GM19025 (cell line): Measurements from ENCODE around the gene RAB4A.

ENCODE experiments used
- ATAC-seq: cut with Tn5 transposase; IDR thresholded peaks from one replicate; pipeline ENCODE4 v1.9.1; 2021; ENCODE audit warnings: mild to moderate bottlenecking, low read depth, moderate library complexity; ENCODE audit not compliant: unreplicated experiment

Gene RAB4A

GRCh38 chr1:229328598-229329362 is 57.9 kb downstream of the RAB4A start:
- ATAC-seq = no peak

GRCh38 chr1:229334269-229334668 is 63.4 kb downstream of the RAB4A start:
- ATAC-seq = no peak

- no peak for ATAC-seq
Observed at GRCh38 chr1:229334716-229335115, 63.8 kb downstream of the RAB4A start.

- no peak for ATAC-seq
Observed at GRCh38 chr1:229336345-229336744, 65.4 kb downstream of the RAB4A start.

- ATAC-seq = no peak
Observed at GRCh38 chr1:229339086-229339485, 68.2 kb downstream of the RAB4A start.

- no peak for ATAC-seq
Observed at GRCh38 chr1:229339520-229339919, 68.6 kb downstream of the RAB4A start.

GRCh38 chr1:229340496-229340895 is 69.6 kb downstream of the RAB4A start:
- ATAC-seq = no peak

- peak; percentile 74 for ATAC-seq
Observed at GRCh38 chr1:229341774-229342655, 71.1 kb downstream of the RAB4A start.

- ATAC-seq = peak; percentile 33
Observed at GRCh38 chr1:229342656-229343569, 72.0 kb downstream of the RAB4A start, which contains the start of gene CCSAP. TSS of gene CCSAP (minus strand) at chr1:229343047. CDS start at chr1:229342465, 582 bp downstream.

- ATAC-seq = no peak
Observed at GRCh38 chr1:229344139-229344538, 73.2 kb downstream of the RAB4A start.

- no peak for ATAC-seq
Observed at GRCh38 chr1:229344937-229345684, 74.2 kb downstream of the RAB4A start.

GRCh38 chr1:229347528-229347927 is 76.6 kb downstream of the RAB4A start:
- ATAC-seq = no peak

GRCh38 chr1:229349463-229350385 is 78.8 kb downstream of the RAB4A start:
- no peak for ATAC-seq

- ATAC-seq = no peak
Observed at GRCh38 chr1:229352975-229353374, 82.1 kb downstream of the RAB4A start.

- ATAC-seq = no peak
Observed at GRCh38 chr1:229354226-229354625, 83.3 kb downstream of the RAB4A start.
